ENCODE results near the gene COBL.

Gene COBL

DNA sequence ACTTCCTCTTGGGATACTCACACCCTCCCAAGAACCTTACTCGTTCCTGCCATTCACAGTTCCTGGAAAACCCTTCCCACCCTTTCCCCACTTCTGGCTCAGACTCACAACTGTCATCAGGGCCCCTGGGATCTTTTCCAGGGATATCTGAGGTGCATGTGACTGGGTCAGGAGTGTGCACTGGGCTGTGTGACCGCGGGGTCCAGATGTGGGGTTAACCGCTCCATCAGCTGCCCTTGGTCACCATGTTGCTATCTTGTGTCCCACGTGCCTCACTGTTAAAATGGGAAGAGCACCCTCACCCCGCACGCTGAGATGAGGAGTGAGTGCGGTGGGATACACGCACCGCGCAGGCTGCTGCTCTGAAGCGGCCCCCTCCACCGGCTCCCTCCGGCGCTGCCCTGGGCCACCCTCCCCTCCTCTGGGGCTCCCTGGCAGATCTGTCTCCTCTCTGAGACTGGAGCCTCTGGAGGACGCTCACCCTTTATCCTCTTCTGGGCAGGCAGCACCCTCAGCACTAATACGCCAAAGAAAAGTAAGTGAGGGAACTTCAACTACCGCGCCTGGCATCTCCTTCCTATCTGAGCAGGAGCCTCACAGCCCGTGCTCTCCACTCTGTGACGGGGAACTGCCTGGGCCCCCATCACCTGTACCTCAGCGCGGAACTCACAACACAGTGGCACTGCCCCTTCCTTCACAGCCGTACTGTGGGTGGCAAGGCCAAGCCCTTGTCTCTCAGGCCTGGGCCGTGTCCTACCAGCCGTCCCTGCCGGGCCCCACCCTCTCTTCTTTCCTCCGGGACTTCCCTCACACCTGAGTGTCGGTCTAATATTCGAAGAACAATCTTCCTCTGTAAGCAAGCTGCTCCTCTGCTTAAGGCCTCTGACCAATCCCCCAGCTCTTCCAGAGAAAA is 15.6 kb downstream of the COBL start:
- Mint-ChIP-seq H3K4me3 (no peak overlapping the region), H3K27ac (no peak overlapping the region), H3K4me1 (ENCODE audit: low read depth) (no peaks in the 10 kb centered on the region), H3K27me3 (ENCODE audit: low read depth) (no peaks in the 10 kb centered on the region), H3K9me3 (no peaks in the 10 kb centered on the region), H3K36me3 (ENCODE audit: low read depth) (no peaks in the 10 kb centered on the region)

GRCh38 chr7:51299391-51300133 is 17.0 kb downstream of the COBL start:
- Mint-ChIP-seq H3K27me3 (ENCODE audit: low read depth) (no peaks in the 10 kb centered on the region), H3K36me3 (ENCODE audit: low read depth) (no peaks in the 10 kb centered on the region), H3K4me1 (ENCODE audit: low read depth) (no peaks in the 10 kb centered on the region), H3K9me3 (no peaks in the 10 kb centered on the region), H3K27ac (no peak overlapping the region), H3K4me3 (no peak overlapping the region)

DNA sequence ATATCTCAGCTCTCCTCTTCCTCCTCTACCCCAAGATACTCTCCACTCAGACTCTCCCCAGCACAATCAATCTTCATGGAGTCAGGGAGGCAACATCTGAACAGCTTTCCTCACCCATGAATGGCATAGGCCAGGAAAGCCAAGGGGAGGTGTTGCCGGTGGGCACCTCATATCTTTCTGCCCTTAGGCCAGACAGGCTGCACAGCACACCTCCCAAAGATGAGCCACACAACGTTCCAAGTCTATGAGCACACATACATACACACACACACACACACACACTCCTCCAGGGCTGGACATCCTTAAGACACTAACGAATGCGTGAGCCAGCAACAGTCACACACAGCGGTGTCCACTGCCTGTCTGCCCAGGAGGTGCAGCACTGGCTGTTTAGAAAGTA is 17.7 kb downstream of the COBL start:
- Mint-ChIP-seq H3K27me3 (ENCODE audit: low read depth) (no peaks in the 10 kb centered on the region), H3K4me1 (ENCODE audit: low read depth) (no peaks in the 10 kb centered on the region), H3K4me3 (no peak overlapping the region), H3K9me3 (no peaks in the 10 kb centered on the region), H3K36me3 (ENCODE audit: low read depth) (no peaks in the 10 kb centered on the region), H3K27ac (no peak overlapping the region)

DNA sequence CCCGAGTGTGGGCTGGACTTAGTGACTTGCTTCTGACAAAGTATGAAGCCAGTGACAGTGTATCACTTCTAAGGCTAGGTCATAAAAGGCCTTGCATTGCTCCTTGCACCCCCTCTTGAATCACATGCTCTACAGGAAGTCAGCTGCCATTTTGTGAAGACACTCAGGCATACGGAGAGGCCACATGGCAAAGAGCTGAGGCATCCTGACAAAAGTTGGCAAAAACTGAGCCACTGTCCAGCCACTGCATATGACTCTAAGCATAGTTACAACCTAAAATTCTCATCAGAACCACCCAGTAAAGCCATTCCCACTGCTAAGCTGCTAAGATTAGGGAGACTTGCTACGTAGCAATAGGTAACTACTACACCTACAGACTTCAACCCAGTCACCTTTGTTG is 18.6 kb downstream of the COBL start:
- Mint-ChIP-seq H3K27me3 (ENCODE audit: low read depth) (no peaks in the 10 kb centered on the region), H3K4me3 (no peak overlapping the region), H3K4me1 (ENCODE audit: low read depth) (no peaks in the 10 kb centered on the region), H3K36me3 (ENCODE audit: low read depth) (no peaks in the 10 kb centered on the region), H3K9me3 (no peaks in the 10 kb centered on the region), H3K27ac (no peak overlapping the region)

DNA sequence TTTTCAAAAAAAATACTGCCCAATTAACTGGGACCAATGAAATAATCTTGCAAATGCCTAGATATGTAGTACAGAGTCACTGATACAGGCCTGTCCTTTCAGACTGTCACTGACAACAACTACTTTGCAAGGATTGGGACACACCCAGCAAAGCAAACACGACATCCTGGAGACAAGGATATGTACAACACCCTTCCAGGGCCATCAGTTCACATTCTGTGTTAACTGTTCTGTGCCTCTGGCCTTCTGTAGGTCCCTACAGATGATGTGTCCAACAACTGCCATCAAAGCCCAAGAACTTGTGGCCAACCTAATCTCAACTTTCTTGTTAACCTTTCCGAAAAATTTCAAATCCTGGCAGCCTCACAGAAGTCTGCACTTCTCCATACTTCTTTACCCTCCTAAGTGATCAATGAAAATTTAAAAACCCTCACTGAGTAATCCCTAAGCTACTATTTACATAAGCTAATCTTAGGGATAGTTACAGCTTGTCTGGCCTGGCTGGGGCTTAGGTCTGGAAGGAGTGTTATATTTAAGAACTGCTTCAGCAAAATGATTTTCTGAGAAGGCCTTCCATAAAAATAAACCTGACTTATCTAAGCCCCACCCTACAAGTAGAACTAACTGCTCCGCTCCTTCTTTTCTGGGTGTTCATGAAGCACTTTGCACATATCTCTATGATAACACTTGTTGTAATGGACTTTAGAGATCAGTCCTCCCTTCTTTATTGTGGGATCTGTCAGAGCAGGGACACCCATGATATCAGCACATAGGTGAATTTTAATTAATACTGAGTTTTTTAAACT is 21.0 kb downstream of the COBL start:
- Mint-ChIP-seq H3K36me3 (ENCODE audit: low read depth) (no peaks in the 10 kb centered on the region), H3K4me3 (no peak overlapping the region), H3K27ac (no peak overlapping the region), H3K9me3 (no peaks in the 10 kb centered on the region), H3K4me1 (ENCODE audit: low read depth) (no peaks in the 10 kb centered on the region), H3K27me3 (ENCODE audit: low read depth) (no peaks in the 10 kb centered on the region)

DNA sequence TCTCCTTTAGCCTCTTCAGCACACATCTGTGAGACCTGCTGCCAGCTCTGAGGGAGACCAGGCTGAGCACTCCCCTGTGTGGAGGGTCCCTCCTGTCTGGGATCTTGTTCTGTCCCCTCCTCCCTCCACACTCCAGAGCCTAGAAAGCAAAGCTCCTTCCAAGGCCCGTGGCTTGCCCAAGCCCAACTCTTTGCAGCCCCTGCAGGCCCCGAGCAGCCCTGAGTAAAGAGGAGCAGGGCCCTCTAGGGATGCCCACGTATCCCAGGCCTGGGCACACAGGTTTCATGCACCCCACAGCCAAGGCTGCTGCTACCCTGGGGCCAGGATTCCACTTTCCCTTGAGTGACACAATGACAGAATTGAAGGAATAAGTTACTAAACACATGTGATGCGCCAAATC is 24.0 kb downstream of the COBL start:
- Mint-ChIP-seq H3K4me1 (ENCODE audit: low read depth) (no peaks in the 10 kb centered on the region), H3K4me3 (no peak overlapping the region), H3K27me3 (ENCODE audit: low read depth) (no peaks in the 10 kb centered on the region), H3K36me3 (ENCODE audit: low read depth) (no peaks in the 10 kb centered on the region), H3K27ac (no peak overlapping the region), H3K9me3 (no peaks in the 10 kb centered on the region)

- H3K4me3 Mint-ChIP-seq: no peak overlapping the region
- H3K27me3 Mint-ChIP-seq (ENCODE audit: low read depth): no peaks in the 10 kb centered on the region
- H3K36me3 Mint-ChIP-seq (ENCODE audit: low read depth): no peaks in the 10 kb centered on the region
- no peaks in the 10 kb centered on the region for H3K4me1 Mint-ChIP-seq (ENCODE audit: low read depth)
- H3K9me3 Mint-ChIP-seq: no peaks in the 10 kb centered on the region
- no peak overlapping the region for H3K27ac Mint-ChIP-seq
These were observed 25.7 kb downstream of the COBL start for GRCh38 chr7:51290702-51291540.

DNA sequence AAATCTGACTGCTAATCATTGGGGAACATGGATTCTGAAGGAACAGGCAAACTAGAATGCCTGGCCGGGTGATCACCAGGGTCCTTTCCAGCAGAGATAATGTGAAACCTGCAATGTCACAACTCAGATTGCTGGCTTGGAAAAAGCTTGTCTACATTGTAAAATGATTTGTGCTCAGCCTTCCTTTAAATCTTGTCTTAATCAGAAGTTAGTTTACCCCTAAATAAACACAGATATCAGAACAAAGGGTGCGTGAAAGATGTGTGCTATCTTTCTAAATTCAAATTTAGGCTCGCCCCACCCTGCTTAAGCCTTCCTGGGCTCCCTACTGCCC is 26.3 kb downstream of the COBL start:
- no peaks in the 10 kb centered on the region for H3K27me3 Mint-ChIP-seq (ENCODE audit: low read depth)
- H3K27ac Mint-ChIP-seq: no peak overlapping the region
- H3K4me1 Mint-ChIP-seq (ENCODE audit: low read depth): no peaks in the 10 kb centered on the region
- no peaks in the 10 kb centered on the region for H3K9me3 Mint-ChIP-seq
- no peak overlapping the region for H3K4me3 Mint-ChIP-seq
- H3K36me3 Mint-ChIP-seq (ENCODE audit: low read depth): no peaks in the 10 kb centered on the region

DNA sequence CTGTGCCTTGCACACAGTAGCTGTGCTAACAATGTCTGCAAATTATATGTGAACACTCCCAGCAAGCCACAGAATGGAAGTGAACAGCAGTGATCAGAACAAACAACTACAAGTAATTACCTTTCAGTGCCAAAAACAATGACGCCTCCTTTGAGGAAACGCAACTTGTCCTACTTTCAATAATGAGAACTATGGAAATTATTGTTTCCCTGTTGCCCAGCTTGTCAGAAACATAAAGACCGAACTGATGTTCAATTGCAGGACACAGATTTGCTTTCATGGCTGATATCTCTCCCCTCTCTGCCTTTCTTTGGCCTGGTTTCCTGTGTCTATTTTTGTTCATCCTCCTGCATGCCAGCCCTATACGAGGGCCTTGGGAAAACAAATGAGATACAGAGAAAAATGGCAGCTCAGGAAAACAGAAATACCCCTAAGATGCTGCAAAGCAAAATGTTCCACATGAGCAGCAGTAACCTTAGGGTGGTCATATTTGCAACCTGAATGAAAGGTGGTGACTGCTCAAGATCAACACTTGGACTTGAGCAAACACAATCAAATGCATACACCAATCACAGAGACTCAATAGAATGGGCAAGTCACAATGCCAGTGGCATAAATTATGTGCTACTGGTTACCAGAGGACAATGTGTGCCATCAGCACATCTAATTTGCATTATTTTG is 26.8 kb downstream of the COBL start:
- no peaks in the 10 kb centered on the region for H3K4me1 Mint-ChIP-seq (ENCODE audit: low read depth)
- no peak overlapping the region for H3K4me3 Mint-ChIP-seq
- H3K27ac Mint-ChIP-seq: no peak overlapping the region
- no peaks in the 10 kb centered on the region for H3K9me3 Mint-ChIP-seq
- H3K36me3 Mint-ChIP-seq (ENCODE audit: low read depth): no peaks in the 10 kb centered on the region
- H3K27me3 Mint-ChIP-seq (ENCODE audit: low read depth): no peaks in the 10 kb centered on the region

- no peak overlapping the region for H3K4me3 Mint-ChIP-seq
- H3K9me3 Mint-ChIP-seq: no peaks in the 10 kb centered on the region
- no peak overlapping the region for H3K27ac Mint-ChIP-seq
- no peaks in the 10 kb centered on the region for H3K4me1 Mint-ChIP-seq (ENCODE audit: low read depth)
- H3K36me3 Mint-ChIP-seq (ENCODE audit: low read depth): no peaks in the 10 kb centered on the region
- H3K27me3 Mint-ChIP-seq (ENCODE audit: low read depth): no peaks in the 10 kb centered on the region
These were observed 27.6 kb downstream of the COBL start for GRCh38 chr7:51288896-51289622.

- no peak overlapping the region for H3K27ac Mint-ChIP-seq
- H3K27me3 Mint-ChIP-seq (ENCODE audit: low read depth): no peaks in the 10 kb centered on the region
- H3K4me3 Mint-ChIP-seq: no peak overlapping the region
These were observed 30.2 kb downstream of the COBL start for GRCh38 chr7:51286401-51286800.

GRCh38 chr7:51280156-51280555 is 36.5 kb downstream of the COBL start:
- H3K9me3 Mint-ChIP-seq: no peaks in the 10 kb centered on the region
- H3K36me3 Mint-ChIP-seq (ENCODE audit: low read depth): no peaks in the 10 kb centered on the region
- H3K4me3 Mint-ChIP-seq: no peak overlapping the region
- no peaks in the 10 kb centered on the region for H3K4me1 Mint-ChIP-seq (ENCODE audit: low read depth)
- no peak overlapping the region for H3K27ac Mint-ChIP-seq
- H3K27me3 Mint-ChIP-seq (ENCODE audit: low read depth): no peaks in the 10 kb centered on the region

More at GRCh38 chr7:51286401-51286800, 30.2 kb downstream of the COBL start:
- Mint-ChIP-seq H3K9me3 (no peaks in the 10 kb centered on the region), H3K4me1 (ENCODE audit: low read depth) (no peaks in the 10 kb centered on the region), H3K36me3 (ENCODE audit: low read depth) (no peaks in the 10 kb centered on the region)

GRCh38 chr7:51279391-51280023 is 37.1 kb downstream of the COBL start:
- Mint-ChIP-seq H3K36me3 (ENCODE audit: low read depth) (no peaks in the 10 kb centered on the region), H3K27me3 (ENCODE audit: low read depth) (no peaks in the 10 kb centered on the region), H3K9me3 (no peaks in the 10 kb centered on the region), H3K4me1 (ENCODE audit: low read depth) (no peaks in the 10 kb centered on the region), H3K4me3 (no peak overlapping the region), H3K27ac (no peak overlapping the region)
